Right lobe of liver (tissue), 4 donors: ENCODE measurements around the gene ACOX3.

Source experiments
- CTCF ChIP-seq, 4 donors: fragments of 200-600 bp in 3 of 4; fragments of 450-650 bp in 1 of 4; IDR thresholded peaks; one replicate each; pipeline versions ENCODE4 v1.5.1 to v1.8.0; 2016 to 2022; ENCODE audit warnings: antibody characterized with exemption in 4 of 4, mild to moderate bottlenecking in 2 of 4
- POLR2A ChIP-seq: fragments of 450-650 bp; IDR thresholded peaks from one replicate; pipeline ENCODE4 v1.6.1; 2017; ENCODE audit warnings: antibody characterized with exemption, mild to moderate bottlenecking
- donor health status: DM: no; HTN: no; CAD: no.
- donor health status: DM: no; HTN: no; CAD: no.
- donor health status: DM: no; HTN: yes; CAD: no.

GRCh38 chr4:8402640-8403039, 37.9 kb downstream of the ACOX3 start:
- TF ChIP-seq CTCF (IDR thresholded peaks at IDR 0.05): no peak
- TF ChIP-seq POLR2A: no peak
